Left ventricle myocardium inferior (tissue), 1 donor: ENCODE measurements around the gene AIG1. TPM values are rescaled to one million over a fixed set of nuclear protein-coding genes. Genes with fewer than 3 reads are reported as not detected.
"Not testable (repeated sequence)": the region's sequence is repeated elsewhere in the genome, so short reads cannot be mapped to it uniquely, and the experiment has no call there.

Experiments
- DNase-seq: peaks from one replicate; pipeline ENCODE4 v3.0.0-alpha.2; 2020
- H3K27ac ChIP-seq: fragments of 200-600 bp; replicated peaks from 2 replicates; pipeline ENCODE4 v1.8.0; 2021
- H3K27me3 ChIP-seq: fragments of 200-600 bp; 2 replicates; pipeline ENCODE4 v1.8.0; 2021; ENCODE audit warnings: low read depth
- H3K36me3 ChIP-seq: fragments of 200-600 bp; 2 replicates; pipeline ENCODE4 v1.8.0; 2021
- H3K4me1 ChIP-seq: fragments of 200-600 bp; 2 replicates; pipeline ENCODE4 v1.8.0; 2021
- H3K4me3 ChIP-seq: fragments of 200-600 bp; 2 replicates; pipeline ENCODE4 v1.8.0; 2021; ENCODE audit warnings: mild to moderate bottlenecking, moderate library complexity
- H3K9me3 ChIP-seq: fragments of 200-600 bp; replicated peaks from 2 replicates; pipeline ENCODE4 v1.8.0; 2021
- intact Hi-C: fragments of 100-400 bp; cut with micrococcal nuclease; formaldehyde crosslinking; loops from one replicate; pipeline ENCODE4 v1.11.0; 2022
- total RNA-seq: library from RNA; stranded (reverse); fragmentation: NEBNext Ultra II Directional; extraction: Animal tissue kit (Norgen Biotek cat#: 25700); gene quantifications from one replicate; pipeline ENCODE4 v1.2.1, GENCODE V29; 2021
- TF ChIP-seq, protein P1 (sequence below): fragments of 200-600 bp; IDR thresholded peaks from 2 replicates; pipeline ENCODE4 v1.8.0; 2021; ENCODE audit warnings: antibody characterized with exemption, mild to moderate bottlenecking, borderline replicate concordance
- donor health status: DM: no; HTN: yes; CAD: no; lungs with severe emphysema.

Gene AIG1
- total RNA-seq, 1 donor from 2014 or later: 76.5 TPM

DNA sequence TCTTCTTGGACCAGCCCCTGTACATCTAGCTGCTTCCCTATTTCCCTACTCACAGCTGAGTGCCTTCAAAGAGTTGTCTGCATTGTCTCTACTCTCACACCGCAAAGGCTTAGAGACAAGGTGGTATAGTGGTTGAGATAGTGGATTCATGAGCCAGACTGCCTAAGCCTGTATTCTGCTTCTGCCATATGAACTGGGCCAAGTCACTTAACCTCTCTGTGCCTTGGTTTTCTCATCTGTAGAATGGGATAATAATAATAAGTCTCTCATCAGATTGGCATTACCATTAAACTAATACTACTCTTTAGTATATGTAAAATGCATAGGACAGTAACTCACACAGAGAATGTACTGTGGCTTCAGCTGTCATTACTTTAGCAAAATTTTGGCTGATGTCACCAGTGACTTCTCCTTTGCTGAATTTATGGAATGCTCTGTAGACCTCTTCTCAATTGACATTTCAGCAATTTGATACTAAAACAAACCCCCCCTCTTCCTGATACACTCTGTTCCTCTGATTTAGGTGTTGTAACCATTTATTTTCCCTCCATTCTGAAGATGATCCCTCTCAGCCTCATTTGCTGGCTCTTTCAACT is 233.7 kb downstream of the AIG1 start:
- Histone ChIP-seq H3K27me3 (no peaks in the 10 kb centered on the region), H3K9me3 (no peaks in the 10 kb centered on the region), H3K27ac (no peak overlapping the region), H3K4me1 (no peaks in the 10 kb centered on the region), H3K36me3 (no peaks in the 10 kb centered on the region), H3K4me3 (no peak overlapping the region)
- DNase-seq: no peak
- TF ChIP-seq, protein P1, sequence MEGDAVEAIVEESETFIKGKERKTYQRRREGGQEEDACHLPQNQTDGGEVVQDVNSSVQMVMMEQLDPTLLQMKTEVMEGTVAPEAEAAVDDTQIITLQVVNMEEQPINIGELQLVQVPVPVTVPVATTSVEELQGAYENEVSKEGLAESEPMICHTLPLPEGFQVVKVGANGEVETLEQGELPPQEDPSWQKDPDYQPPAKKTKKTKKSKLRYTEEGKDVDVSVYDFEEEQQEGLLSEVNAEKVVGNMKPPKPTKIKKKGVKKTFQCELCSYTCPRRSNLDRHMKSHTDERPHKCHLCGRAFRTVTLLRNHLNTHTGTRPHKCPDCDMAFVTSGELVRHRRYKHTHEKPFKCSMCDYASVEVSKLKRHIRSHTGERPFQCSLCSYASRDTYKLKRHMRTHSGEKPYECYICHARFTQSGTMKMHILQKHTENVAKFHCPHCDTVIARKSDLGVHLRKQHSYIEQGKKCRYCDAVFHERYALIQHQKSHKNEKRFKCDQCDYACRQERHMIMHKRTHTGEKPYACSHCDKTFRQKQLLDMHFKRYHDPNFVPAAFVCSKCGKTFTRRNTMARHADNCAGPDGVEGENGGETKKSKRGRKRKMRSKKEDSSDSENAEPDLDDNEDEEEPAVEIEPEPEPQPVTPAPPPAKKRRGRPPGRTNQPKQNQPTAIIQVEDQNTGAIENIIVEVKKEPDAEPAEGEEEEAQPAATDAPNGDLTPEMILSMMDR: no peak
- intact Hi-C loops: no loop called here

DNA sequence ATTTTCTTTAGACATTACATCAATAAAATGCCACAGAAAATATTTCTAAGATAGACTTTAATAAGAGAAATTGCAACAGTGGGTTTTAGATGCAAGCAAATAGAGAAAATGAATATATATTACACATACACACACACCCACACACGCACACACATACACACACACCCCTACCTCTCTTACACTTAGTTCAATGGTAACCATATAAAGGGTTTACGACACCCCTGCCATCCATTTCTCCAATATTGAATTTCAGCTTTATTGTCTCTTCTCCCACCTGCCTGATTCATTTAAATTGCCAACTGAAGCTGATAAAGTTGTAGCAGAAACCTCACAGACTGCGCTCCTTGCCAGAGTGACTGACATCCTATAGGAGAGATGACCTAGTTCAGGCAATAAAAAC is 235.2 kb downstream of the AIG1 start:
- Histone ChIP-seq H3K4me3 (no peak overlapping the region), H3K9me3 (no peaks in the 10 kb centered on the region), H3K27ac (no peak overlapping the region), H3K27me3 (no peaks in the 10 kb centered on the region), H3K36me3 (no peaks in the 10 kb centered on the region), H3K4me1 (no peaks in the 10 kb centered on the region)
- TF ChIP-seq, protein P1: no peak
- no peak for DNase-seq
- intact Hi-C loops: no loop called here

DNA sequence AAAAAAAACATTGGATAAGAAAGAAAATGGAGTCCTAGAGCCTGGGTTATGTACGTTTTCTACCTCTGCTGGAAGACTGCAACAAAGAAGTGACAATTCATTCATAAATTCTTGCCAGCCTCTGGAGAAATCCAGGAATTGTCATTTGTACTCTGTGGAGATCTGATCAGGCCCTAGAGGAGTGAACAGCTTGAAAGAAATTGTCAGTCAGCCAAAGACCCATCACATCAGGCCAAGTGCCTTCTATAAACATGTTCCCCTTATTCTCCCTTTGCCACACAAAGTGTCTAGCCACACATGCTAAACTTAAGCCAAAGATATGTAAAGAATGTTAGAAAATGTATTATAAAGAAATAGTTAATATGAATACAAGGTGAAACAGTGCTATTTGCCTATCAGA is 237.4 kb downstream of the AIG1 start:
- Histone ChIP-seq H3K9me3 (peaks cover 4% of the 10 kb centered on the region), H3K27ac (no peak overlapping the region), H3K27me3 (no peaks in the 10 kb centered on the region), H3K4me1 (no peaks in the 10 kb centered on the region), H3K4me3 (no peak overlapping the region), H3K36me3 (peaks cover 6% of the 10 kb centered on the region)
- TF ChIP-seq, protein P1: no peak
- no peak for DNase-seq
- intact Hi-C loops: no loop called here

DNA sequence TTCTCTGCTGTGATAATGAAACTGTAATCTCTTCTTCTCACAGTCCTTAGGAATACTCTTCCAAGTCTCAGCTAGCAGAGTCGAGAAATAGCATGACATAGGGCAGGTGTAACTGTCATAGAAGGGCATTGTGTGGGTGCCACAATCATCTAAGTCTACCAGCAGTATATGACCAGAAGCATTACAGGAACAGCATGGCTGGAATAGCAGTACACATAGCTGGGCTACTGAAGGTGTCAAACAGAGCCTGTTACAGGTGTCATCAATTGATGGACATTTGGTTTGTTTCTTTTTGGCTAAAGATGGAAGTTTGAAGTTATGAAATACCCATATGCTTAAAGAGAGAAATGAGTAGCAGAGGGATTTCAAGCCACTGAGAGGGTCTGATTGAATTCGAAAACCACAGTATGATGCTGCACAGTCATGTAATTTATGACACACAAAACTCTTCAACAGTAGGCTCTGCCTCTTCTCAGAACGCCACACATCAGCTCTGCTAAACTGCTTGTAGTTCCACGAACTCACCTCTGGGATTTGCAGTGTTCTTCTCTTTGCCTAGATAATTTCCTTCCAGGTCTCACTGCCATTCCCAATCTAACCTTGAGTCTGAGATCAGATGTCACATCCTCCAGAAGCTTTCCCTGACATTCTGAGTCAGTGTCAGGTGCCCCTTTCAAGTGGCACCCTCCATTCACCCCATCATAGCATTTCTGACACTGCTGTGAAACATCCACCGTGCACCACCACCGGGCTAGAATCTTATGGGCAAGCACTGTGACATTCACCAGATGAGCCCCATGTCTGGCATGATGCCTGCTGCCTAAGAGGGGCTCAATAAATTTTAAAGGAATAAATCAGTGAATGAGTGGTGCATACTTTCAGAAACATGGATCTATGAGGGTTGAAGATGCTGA is 238.8 kb downstream of the AIG1 start:
- Histone ChIP-seq H3K9me3 (peaks cover 4% of the 10 kb centered on the region), H3K36me3 (peaks cover 6% of the 10 kb centered on the region), H3K4me1 (no peaks in the 10 kb centered on the region), H3K27ac (no peak overlapping the region), H3K4me3 (no peak overlapping the region), H3K27me3 (no peaks in the 10 kb centered on the region)
- DNase-seq: no peak
- TF ChIP-seq, protein P1: no peak
- intact Hi-C loops: no loop called here

DNA sequence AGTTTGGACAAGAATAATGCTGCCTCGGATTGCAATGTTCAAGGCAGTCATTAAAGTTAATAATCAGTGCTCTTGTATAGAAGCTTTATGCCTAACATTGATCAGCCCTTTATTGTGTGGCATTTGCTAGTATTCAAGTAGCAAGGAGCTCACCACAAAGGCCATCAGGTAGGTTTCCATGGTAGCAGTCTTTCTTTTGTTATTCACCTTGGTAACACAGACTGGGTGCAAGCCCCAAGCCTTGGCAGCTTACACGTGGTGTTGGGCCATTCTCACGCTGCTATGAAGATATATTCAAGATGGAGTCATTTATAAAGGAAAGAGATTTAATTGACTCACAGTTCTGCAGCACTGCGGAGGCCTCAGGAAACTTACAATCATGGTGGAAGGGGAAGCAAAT is 240.5 kb downstream of the AIG1 start:
- intact Hi-C loops: no loop called here
- Histone ChIP-seq H3K9me3 (peaks cover 4% of the 10 kb centered on the region), H3K4me3 (no peak overlapping the region), H3K4me1 (no peaks in the 10 kb centered on the region), H3K27me3 (no peaks in the 10 kb centered on the region), H3K36me3 (peaks cover 6% of the 10 kb centered on the region), H3K27ac (no peak overlapping the region)
- no peak for DNase-seq
- TF ChIP-seq, protein P1: no peak

DNA sequence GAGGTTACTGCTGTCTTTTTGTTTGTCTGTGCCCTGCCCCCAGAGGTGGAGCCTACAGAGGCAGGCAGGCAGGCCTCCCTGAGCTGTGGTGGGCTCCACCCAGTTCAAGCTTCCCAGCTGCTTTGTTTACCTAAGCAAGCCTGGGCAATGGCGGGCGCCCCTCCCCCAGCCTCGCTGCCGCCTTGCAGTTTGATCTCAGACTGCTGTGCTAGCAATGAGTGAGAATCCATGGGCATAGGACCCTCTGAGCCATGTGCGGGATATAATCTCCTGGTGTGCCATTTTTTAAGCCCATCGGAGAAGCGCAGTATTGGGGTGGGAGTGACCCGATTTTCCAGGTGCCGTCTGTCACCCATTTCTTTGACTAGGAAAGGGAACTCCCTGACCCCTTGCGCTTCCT is 247.1 kb downstream of the AIG1 start:
- H3K4me3 ChIP-seq, intact Hi-C loops: not testable (repeated sequence)

More for the DNA sequence above, 247.1 kb downstream of the AIG1 start:
- H3K9me3 ChIP-seq, DNase-seq, H3K27ac ChIP-seq, H3K36me3 ChIP-seq, H3K27me3 ChIP-seq, H3K4me1 ChIP-seq: not testable (repeated sequence)
